ENCODE results near the gene LRMDA.

GRCh38 chr10:75967491-75967890 is 536.1 kb downstream of the LRMDA start:
- TF ChIP-seq RAD21 (IDR thresholded peaks at IDR 0.05; ENCODE audit: low read depth) = no peak
- TF ChIP-seq POLR2A (IDR thresholded peaks at IDR 0.05; ENCODE audit: borderline replicate concordance, extremely low read depth, insufficient read depth, insufficient read length) = no peak
- TF ChIP-seq EZH2phosphoT487 (IDR thresholded peaks at IDR 0.05; ENCODE audit: borderline replicate concordance) = no peak
- TF ChIP-seq CTCF (IDR thresholded peaks at IDR 0.05 in 2 of 3, conservative IDR thresholded peaks at IDR 0.05 in 1 of 3; ENCODE audit: borderline replicate concordance in 1 of 3, insufficient read depth in 1 of 3, low read depth in 2 of 3, low read length in 2 of 3) = no peak
- no peak for TF ChIP-seq SP1 (IDR thresholded peaks at IDR 0.05; ENCODE audit: low read depth)
- TF ChIP-seq ZNF274 (IDR thresholded peaks at IDR 0.05; ENCODE audit: low read depth, low read length) = no peak
- TF ChIP-seq EZH2 (IDR thresholded peaks at IDR 0.05) = no peak
- TF ChIP-seq ZFX (IDR thresholded peaks at IDR 0.05) = no peak
- no peak for TF ChIP-seq POLR2AphosphoS5 (IDR thresholded peaks at IDR 0.05; ENCODE audit: low read depth, low read length)
- TF ChIP-seq CBX3 (IDR thresholded peaks at IDR 0.05; ENCODE audit: low read depth) = no peak
- TF ChIP-seq ZBTB33 (IDR thresholded peaks at IDR 0.05; ENCODE audit: extremely low read depth, insufficient replicate concordance, low read length) = no peak
- no peak for TF ChIP-seq YY1 (IDR thresholded peaks at IDR 0.05; ENCODE audit: extremely low read depth, insufficient replicate concordance, low read depth, low read length)
- no peak for TF ChIP-seq MAX (IDR thresholded peaks at IDR 0.05)

All from HCT116 (cell line).